Activated T-helper 1 cell treated with anti-CD3 and anti-CD28 coated beads, Interleukin-2, amount 50 U/mL, for 16 hours (primary cell): Measurements from ENCODE around the gene LCN2.
A peak's percentile ranks its signal among the peaks of the same experiment; 100 is the strongest.

ENCODE experiments used
- DNase-seq, 2 donors: peaks; one replicate each; pipeline ENCODE4 v3.0.0-alpha.2; 2020; ENCODE audit warnings: low read depth in 1 of 2, low spot score in 1 of 2

The LCN2 gene

DNA sequence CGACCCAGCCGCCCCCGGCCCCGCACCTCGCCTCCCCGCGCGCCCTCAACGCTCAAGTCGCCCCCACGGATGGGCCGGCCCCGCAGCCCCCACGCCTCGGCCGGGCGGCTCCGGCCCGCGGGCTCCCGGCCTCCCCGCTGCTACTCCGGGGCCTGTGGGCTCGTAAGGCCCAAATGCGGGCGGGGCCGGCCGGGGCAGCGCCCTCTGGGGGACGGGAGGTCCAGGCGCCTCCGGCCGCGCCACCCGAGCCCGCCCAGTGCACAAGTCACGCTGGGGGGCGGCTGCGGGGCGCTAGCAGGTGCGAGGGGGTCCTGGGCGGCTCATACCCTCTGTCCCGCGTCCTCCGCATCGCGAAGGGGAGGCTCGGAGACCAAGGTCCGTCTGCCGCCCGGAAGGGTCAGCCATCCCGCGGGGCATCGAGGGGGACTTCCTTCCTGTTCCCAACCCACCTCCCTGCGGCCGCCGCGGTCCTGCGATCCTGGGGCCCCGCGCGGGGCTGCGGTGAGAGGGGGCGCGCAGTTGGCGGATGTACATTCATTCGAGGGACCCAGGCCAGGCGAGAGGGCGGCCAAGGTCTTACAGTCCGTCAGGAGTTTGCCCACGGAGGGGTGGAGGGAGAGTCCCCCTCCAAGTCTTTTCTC lies 42.3 kb downstream of the LCN2 start, which contains the start of gene CIZ1:
Gene CIZ1 (minus strand): TSS at position 167 of the 641 bp plus-strand sequence. CDS start 715 bp downstream, outside the sequence.
- peak; percentile 42 to 67 for DNase-seq

DNA sequence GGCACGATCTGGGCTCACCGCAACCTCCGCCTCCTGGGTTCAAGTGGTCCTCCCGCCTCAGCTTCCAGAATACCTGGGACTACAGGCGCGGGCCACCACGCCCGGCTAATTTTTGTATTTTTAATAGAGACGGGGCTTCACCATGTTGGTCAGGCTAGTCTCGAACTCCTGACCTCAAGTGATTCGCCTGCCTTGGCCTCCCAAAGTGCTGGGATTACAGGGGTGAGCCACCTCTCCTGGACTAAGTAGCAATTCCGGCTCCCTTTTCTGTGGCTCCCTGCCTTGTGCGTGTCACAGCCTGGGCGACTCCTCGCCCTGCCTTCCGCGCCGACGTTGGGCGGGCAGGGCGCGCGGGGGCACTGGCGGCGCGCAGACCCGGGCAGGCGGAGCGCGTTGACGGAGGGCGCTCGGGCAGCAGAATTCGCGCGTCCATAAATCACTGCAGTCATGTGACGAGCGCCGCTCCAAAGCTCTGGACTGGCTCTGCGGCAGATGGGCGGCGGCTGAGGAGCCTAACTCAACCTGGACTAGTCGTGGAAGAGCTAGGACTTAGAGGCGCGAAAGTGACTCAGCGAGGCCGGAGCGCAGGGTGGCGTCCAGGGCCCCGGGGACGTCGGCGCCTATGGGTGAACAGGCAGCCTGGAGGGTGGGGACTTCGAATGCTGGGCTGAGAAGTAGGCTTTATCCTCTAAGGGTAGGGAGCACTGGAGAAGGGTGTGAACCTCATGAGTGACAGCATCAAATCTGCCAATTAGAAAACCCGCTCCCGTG lies 43.5 kb downstream of the LCN2 start:
- no peak for DNase-seq

DNA sequence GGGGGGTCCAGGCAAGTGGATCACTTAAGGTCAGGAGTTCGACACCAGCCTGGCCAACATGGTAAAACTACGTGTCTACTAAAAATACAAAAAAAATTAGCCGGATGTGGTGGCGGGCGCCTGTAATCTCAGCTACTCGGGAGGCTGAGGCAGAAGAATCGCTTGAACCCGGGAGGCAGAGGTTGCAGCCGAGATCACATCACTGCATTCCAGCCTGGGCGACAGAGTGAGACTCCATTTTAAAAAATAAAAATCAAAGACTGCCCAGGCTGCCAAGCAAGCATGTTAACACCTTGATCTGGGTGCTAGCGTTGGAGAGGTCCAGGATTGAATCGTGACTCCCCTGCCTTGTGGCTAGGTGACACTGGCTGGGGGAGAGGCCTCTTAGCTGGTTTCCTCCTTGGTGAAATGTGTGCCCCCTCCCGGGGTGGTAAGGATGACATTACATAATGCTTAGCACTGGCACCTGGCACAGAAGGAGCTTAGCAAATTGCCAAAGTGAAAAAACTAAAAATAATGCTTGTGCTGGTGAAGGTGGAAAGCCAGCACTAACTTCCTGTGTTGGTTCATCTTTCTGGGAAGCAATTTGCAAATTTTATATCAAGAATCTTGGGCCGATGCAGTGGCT lies 44.3 kb downstream of the LCN2 start:
- no peak for DNase-seq

DNA sequence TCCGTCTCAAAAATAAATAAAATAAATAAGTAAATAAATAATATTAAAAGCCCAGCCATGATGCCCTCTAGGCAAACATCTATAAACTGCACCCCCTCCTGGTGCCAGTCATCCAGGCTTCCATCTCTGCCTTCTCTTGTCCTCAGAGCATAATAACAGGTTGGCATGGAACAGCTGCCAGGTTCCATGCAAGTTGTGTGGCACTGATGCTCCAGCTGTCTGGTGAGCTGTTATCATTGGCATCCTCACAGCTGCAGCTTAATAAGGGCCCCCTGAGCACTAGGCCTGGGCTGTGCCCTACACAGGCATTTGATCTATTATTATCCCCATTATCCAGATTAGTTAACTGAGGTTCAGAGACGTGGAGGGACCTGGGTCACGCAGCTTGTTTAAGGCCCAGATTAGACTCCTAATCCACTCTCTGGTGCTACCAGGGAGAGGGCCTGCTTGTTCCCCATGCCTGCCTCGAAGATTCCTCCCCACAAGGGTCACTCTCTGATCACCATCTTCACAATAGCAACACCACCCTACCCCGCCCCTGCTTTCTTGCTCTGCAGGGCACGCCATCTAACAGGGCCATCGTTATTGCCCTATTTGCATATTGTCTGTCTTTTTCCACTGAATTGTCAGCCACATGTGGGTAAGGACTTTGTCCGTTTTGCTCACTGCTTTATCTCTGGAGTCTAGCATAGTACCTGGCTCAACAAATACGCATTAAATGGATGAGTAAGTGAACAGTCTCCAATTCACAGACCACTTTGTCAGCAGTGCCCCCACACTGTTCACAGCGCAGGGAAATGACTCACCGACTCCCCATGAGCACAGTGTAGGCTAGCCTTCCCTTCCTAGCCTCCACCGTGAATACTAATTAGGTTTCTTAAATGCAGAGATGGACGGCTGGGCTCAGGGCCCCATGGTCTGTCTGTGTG lies 52.5 kb downstream of the LCN2 start:
- no peak for DNase-seq

DNA sequence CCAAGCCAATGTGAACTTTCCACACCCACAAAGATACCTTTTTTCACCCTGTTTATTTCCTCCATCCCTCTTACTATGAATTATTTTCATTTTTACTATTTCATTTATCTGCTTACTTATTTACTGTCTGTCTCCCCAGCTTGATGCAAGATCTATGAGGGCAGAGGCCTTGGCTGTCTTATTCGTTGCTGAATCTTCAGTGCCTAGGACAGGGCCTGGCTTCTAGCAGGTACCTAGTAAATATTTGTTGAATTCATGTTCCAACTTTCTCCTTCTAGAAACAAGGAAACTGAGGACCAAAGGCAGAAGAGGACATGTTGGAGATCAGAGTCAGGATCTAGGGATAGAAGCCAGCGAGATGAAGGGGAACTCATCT lies 53.4 kb downstream of the LCN2 start:
- no peak for DNase-seq
